Measurements from ENCODE around the gene BCKDHB.

Gene BCKDHB

GRCh38 chr6:80151635-80152034 lies 45.2 kb downstream of the BCKDHB start:
- no peak for DNase-seq (ENCODE audit: low spot score)

GRCh38 chr6:80154160-80154559 lies 47.7 kb downstream of the BCKDHB start:
- no peak for DNase-seq (ENCODE audit: low spot score)

- no peak for DNase-seq (ENCODE audit: low spot score)
Observed at GRCh38 chr6:80156221-80156620, 49.8 kb downstream of the BCKDHB start.

GRCh38 chr6:80158478-80158989 lies 52.1 kb downstream of the BCKDHB start:
- DNase-seq (ENCODE audit: low spot score) = no peak

- DNase-seq (ENCODE audit: low spot score) = no peak
Observed at GRCh38 chr6:80161434-80161833, 55.0 kb downstream of the BCKDHB start.

GRCh38 chr6:80163754-80164187 lies 57.3 kb downstream of the BCKDHB start:
- peak; percentile 71 for DNase-seq (ENCODE audit: low spot score)

- DNase-seq (ENCODE audit: low spot score) = no peak
Observed at GRCh38 chr6:80165143-80165542, 58.7 kb downstream of the BCKDHB start.

- DNase-seq (ENCODE audit: low spot score) = no peak
Observed at GRCh38 chr6:80165819-80166218, 59.3 kb downstream of the BCKDHB start.

GRCh38 chr6:80170433-80170832 lies 64.0 kb downstream of the BCKDHB start:
- DNase-seq (ENCODE audit: low spot score) = no peak

- no peak for DNase-seq (ENCODE audit: low spot score)
Observed at GRCh38 chr6:80173411-80173810, 66.9 kb downstream of the BCKDHB start.

- peak; percentile 64 for DNase-seq (ENCODE audit: low spot score)
Observed at GRCh38 chr6:80174900-80175572, 68.6 kb downstream of the BCKDHB start.

GRCh38 chr6:80179695-80180094 lies 73.2 kb downstream of the BCKDHB start:
- DNase-seq (ENCODE audit: low spot score) = no peak

GRCh38 chr6:80181352-80182081 lies 75.0 kb downstream of the BCKDHB start:
- DNase-seq (ENCODE audit: low spot score) = no peak

GRCh38 chr6:80182308-80182707 lies 75.8 kb downstream of the BCKDHB start:
- peak; percentile 13 for DNase-seq (ENCODE audit: low spot score)

GRCh38 chr6:80183019-80183795 lies 76.7 kb downstream of the BCKDHB start:
- DNase-seq (ENCODE audit: low spot score) = no peak

GRCh38 chr6:80185492-80185891 lies 79.0 kb downstream of the BCKDHB start:
- no peak for DNase-seq (ENCODE audit: low spot score)

GRCh38 chr6:80186082-80186481 lies 79.6 kb downstream of the BCKDHB start:
- no peak for DNase-seq (ENCODE audit: low spot score)

- DNase-seq (ENCODE audit: low spot score) = no peak
Observed at GRCh38 chr6:80196906-80197305, 90.4 kb downstream of the BCKDHB start.

- peak; percentile 65 for DNase-seq (ENCODE audit: low spot score)
Observed at GRCh38 chr6:80197474-80197873, 91.0 kb downstream of the BCKDHB start.

- DNase-seq (ENCODE audit: low spot score) = no peak
Observed at GRCh38 chr6:80197986-80198385, 91.5 kb downstream of the BCKDHB start.

GRCh38 chr6:80203283-80203682 lies 96.8 kb downstream of the BCKDHB start:
- DNase-seq (ENCODE audit: low spot score) = no peak

- no peak for DNase-seq (ENCODE audit: low spot score)
Observed at GRCh38 chr6:80205404-80205803, 98.9 kb downstream of the BCKDHB start.

GRCh38 chr6:80206758-80207157 lies 100.3 kb downstream of the BCKDHB start:
- DNase-seq (ENCODE audit: low spot score) = no peak
